GM21717 (cell line): ENCODE data around the gene NET1.

Experiments used
- ATAC-seq: cut with Tn5 transposase; IDR thresholded peaks from one replicate; pipeline ENCODE4 v1.9.1; 2021; ENCODE audit warnings: mild to moderate bottlenecking, moderate library complexity; ENCODE audit not compliant: unreplicated experiment

Gene NET1

GRCh38 chr10:5441106-5441505, 28.7 kb downstream of the NET1 start:
- no peak for ATAC-seq

GRCh38 chr10:5442065-5442989, 30.0 kb downstream of the NET1 start:
- no peak for ATAC-seq

DNA sequence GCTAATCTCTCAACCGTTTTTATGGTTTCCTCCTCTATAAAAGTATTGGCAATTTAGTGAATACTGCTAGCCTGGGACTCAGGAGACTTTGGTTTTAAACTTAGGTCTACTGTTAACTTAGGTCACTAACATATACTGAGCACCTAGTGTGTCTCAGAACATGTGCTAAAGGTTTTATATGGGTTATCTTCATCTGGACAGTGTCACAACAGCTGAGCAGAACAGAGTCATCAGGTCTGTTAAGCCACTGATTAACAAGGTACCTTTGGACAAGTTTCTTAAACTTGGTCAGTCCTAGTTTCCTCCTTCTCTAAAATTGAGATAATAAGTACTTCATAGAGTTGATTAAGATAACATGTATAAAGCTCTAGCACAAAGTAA, 30.6 kb downstream of the NET1 start:
- ATAC-seq: peak; percentile 24

DNA sequence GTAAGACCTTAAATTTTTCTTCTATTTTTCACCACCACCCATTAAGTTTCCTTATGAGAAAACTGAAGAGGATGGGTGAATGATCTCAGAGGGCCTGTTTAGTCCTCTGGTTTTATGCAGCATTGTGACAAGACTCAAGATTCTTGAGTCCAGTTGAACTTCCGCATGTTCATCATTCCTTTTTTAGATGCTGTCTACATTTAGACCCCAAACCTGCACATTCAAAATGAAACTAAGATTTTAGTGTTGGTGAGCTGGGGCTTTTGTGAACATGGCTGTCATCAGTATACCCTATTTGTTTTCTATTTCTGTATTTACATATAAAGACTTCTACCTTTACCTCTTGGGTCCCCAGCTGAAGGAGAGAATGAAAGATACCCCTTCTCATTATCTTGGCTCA, 31.1 kb downstream of the NET1 start:
- ATAC-seq: peak; percentile 76

DNA sequence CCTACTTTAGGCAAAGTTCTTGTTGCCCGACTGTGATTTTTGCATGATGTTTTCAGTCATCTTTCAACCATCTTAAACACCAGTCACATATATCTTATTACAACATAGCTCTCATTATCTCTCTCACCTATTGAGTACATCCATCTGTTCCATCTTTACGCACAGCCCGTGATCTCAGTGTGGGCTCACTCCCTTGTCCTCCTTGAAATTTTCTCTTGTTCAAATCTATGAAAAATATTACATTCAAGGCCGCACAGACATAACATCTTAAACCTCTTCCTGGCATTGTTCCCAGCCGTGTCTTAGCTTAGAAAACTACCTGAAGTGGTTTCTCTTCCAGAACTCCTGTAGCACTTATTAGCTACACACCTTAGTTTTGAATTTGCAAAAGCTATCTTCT, 32.6 kb downstream of the NET1 start:
- no peak for ATAC-seq

- ATAC-seq: peak; percentile 39
These were observed 34.1 kb downstream of the NET1 start for GRCh38 chr10:5446390-5446926.

- no peak for ATAC-seq
These were observed 34.7 kb downstream of the NET1 start for GRCh38 chr10:5447056-5447455.

DNA sequence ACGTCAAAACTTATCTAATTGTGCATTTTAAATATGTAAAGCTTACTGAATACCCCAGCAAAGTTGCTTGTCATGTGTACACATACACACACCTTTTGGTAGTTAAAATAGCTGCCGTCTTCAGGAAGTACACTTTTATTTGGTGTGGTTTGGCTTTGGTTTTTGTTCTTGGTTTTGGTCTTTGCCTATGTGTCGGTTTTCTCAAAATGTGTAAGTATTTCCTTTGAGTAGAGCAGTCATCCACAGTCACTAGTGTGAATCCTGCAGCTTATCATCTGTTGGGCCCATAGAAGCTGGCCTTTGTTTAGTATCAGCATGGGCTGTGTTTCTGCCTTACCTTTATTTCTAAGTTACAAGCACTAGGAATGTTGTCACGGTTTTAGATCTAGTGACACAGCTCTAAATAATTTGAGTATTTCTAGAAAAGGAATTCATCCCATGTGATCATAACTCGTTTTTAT, 35.3 kb downstream of the NET1 start:
- ATAC-seq: peak; percentile 64

DNA sequence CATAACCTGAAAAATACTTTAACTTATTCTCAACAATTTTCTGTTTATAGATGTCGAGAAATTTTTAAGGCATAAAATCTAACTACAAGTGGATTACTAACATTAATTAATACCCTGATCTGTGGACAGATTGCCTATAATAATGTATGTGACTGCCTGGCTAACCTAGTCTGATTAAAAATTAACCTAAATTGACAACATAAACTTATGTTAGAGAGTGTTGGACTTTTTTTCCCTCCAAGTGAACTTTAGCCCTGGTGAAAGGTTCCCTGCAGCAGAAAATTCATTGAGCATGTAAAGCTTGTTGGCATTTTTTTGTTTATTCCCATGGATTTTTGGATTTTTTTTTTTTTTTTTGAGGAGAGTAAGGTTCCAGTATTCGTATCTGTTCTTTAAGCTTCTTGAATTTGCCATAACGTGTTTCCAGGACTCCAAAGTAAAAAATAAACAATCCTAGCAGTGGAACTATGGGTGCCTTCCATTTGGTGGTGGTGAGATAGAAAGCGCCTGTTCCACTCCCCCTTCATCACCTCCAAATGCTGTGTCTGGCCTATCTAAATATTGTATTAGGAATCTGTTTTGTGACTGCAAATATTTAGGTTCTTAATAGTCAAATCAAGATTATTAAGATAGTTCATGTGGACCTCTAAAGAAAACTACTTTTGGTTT, 36.1 kb downstream of the NET1 start:
- ATAC-seq: no peak

DNA sequence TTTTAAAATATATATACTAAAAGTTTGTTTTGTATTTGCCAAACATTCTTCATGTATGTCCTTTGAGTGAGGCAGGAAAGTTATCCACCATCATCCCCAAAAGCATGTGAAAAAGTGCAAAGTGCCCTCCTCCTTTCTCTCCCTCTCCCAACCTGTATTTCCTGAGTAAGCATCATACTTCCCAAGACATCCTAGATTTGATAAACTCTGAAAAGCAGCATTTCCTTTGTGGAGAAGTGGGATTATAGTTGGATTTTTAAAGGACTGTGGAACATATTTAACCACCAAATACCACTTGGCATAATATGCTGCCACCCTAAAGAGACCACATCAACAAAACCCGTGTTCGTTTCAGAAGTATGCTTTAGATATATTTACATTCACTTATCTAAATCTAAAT, 36.9 kb downstream of the NET1 start:
- ATAC-seq: no peak

- no peak for ATAC-seq
These were observed 37.5 kb downstream of the NET1 start for GRCh38 chr10:5449823-5450222.

DNA sequence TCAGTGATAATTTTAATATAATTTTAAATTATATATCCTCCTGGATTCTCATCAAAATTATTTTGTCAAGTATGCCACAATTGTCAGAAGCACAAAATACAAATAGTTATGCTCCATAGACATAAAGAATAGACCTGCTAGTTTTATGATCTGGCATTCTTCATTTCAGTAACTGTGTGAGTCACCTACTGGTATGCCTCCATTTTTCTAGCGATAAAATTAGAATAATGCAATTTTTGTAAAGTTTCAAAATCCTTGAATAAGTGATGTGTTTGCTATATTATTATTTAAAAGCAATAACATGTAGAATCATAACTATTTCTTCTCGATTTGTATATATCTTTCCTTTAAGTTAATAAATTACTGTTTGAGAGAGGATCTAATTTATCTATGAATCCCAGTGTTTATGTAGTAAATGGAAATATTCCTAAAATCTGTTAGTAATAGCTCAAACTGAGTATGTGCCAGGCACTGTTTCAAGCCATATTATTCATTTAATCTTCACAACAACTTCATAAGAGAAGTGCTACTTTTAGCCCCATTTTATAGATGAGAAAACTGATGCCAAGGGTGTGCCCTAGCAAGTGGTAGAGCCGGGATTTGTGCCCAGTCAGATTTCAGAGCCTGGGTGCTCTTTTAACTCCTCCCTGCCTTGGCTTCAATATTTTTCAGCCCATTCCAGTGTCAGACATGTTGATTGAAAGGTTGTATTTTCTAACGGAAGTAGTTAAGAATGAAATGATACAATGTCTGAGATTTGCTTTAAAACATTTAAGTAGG, 38.4 kb downstream of the NET1 start:
- no peak for ATAC-seq

- ATAC-seq: no peak
These were observed 41.6 kb downstream of the NET1 start for GRCh38 chr10:5453749-5454489.

GRCh38 chr10:5456563-5456962, 44.2 kb downstream of the NET1 start:
- ATAC-seq: no peak

DNA sequence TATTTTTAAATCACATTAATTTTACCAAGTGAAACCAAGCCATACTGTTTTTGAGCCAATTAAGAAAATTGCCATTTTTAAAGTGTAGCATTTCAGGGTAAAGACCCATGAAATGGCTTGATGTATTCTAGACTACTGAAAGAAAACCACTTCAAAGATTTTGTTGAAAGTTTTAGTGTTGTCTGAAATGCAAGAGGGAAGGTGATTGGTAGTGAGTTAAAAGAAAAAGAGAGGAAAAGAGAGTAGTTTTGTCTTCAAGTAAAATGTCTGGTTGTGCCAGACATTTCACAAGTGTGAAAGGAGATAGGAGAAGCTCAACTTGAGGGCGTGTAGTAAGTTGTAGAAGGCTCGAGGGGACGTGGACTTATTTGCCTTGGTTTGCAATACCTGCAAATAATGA, 45.4 kb downstream of the NET1 start:
- ATAC-seq: no peak

GRCh38 chr10:5458425-5458824, 46.1 kb downstream of the NET1 start:
- no peak for ATAC-seq

DNA sequence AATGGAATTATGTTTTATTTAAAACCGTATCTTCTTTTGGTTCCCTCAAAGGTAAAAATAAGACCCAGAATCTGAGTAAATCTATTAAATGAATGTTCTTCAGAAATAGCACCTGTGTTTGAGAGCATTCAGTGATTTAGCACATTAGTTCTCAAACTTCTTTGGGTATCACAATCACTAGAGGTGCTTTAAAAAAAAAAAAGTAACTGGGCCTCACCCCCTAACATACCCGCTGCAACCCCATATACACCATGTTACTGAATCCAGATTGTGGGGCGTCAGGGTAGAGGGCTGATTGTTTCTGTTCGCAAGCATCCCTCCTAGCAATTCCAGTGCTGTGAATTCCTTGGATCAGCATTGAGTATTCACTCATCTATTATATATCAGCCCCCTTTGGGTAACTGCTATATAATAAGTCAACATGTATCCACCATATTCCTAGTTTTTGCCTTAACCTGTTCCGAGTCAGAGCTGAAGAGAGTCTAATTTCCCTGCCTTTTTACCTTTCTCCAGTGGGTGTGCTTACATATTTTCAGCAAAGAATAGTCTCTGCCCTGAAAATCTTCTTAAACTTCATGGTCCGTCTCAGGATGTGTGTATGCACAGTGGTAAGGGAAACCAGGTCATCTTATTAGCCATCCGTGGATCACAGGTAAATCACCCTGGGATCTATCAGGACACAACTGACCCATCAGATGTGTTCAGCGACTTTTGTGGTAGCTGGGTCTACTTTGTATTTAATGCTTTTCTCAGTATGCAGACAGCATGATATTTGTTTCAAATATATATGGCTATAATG, 46.8 kb downstream of the NET1 start:
- no peak for ATAC-seq

- no peak for ATAC-seq
These were observed 48.3 kb downstream of the NET1 start for GRCh38 chr10:5460468-5461202.

- ATAC-seq: no peak
These were observed 48.8 kb downstream of the NET1 start for GRCh38 chr10:5461203-5461588.
